K562 (cell line): ENCODE measurements around the gene MAB21L4. TPM values are rescaled to one million over a fixed set of nuclear protein-coding genes. Genes with fewer than 3 reads are reported as not detected.

Source experiments
- ATAC-seq: fragments of 200-7000 bp; cut with Tn5 transposase; 3 replicates; pipeline ENCODE4 v1.9.1; 2020; ENCODE audit warnings: moderate library complexity
- BruUV-seq: library from RNA; stranded (reverse); fragments of 400-500 nt; replicated peaks from 2 replicates; lab custom pipeline; 2021; lab: Mats Ljungman, UMichigan
- CTCF ChIA-PET: fragments of 300-600 bp; formaldehyde crosslinking; extraction: SDS; loops from one replicate; lab custom pipeline; 2021; ENCODE audit warnings: low intra/inter-chr PET ratio; lab: Yijun Ruan, JAX
- POLR2A ChIA-PET: fragments of 300-600, 350-650 bp; sonication (Branson Sonifier 250); formaldehyde crosslinking; extraction: SDS; loops from one replicate; lab custom pipeline; 2021; ENCODE audit warnings: antibody characterized with exemption, inconsistent platforms; lab: Yijun Ruan, JAX
- DNase-seq, 4 experiments: peaks; one replicate each; pipeline versions ENCODE4 v3.0.0 to v3.0.0-alpha.2; 2011 to 2018; ENCODE audit warnings: low spot score in 3 of 4, mixed read lengths in 3 of 4; ENCODE audit errors: extremely low read depth in 1 of 4
- FAIRE-seq: peaks from 2 replicates; lab custom pipeline; 2011; peaks lifted over from hg19 to GRCh38; lab: Jason Lieb, UNC
- H2AFZ ChIP-seq: 2 replicates; pipeline ENCODE4 v1.6.0; 2011; ENCODE audit warnings: low read depth, low read length, control low read depth, inconsistent platforms
- H3K27ac ChIP-seq: fragments of 200-600 bp; 3 replicates; pipeline ENCODE4 v1.8.0; 2011; ENCODE audit warnings: low read depth, mild to moderate bottlenecking, control low read depth, inconsistent platforms, low read length, moderate library complexity, mixed read lengths; ENCODE audit errors: extremely low read depth
- H3K27me3 ChIP-seq, 2 experiments: fragments of 300-600 bp in 1 of 2; 2 replicates in 1 of 2; 3 replicates in 1 of 2; pipeline versions ENCODE4 v1.6.0 to v1.8.0; 2011; ENCODE audit warnings: inconsistent platforms in 2 of 2, low read length in 2 of 2, mild to moderate bottlenecking in 1 of 2, mixed read lengths in 1 of 2, moderate library complexity in 1 of 2; ENCODE audit not compliant: control insufficient read depth in 2 of 2, insufficient read depth in 2 of 2
- H3K36me3 ChIP-seq: fragments of 300-600 bp; 3 replicates; pipeline ENCODE4 v1.8.0; 2011; ENCODE audit warnings: mild to moderate bottlenecking, low read length, inconsistent platforms; ENCODE audit not compliant: control insufficient read depth, insufficient read depth
- H3K4me1 ChIP-seq, 2 experiments: fragments of 200-600 bp in 1 of 2; replicated peaks in 1 of 2; 2 replicates in 1 of 2; 3 replicates in 1 of 2; pipeline versions ENCODE4 v1.5.1 to v1.8.0; 2011; ENCODE audit warnings: inconsistent platforms in 2 of 2, low read length in 2 of 2, mild to moderate bottlenecking in 1 of 2, mixed read lengths in 1 of 2, moderate library complexity in 1 of 2; ENCODE audit not compliant: control insufficient read depth in 2 of 2, insufficient read depth in 2 of 2
- H3K4me2 ChIP-seq: 2 replicates; pipeline ENCODE4 v1.6.1; 2011; ENCODE audit warnings: low read length, control low read depth, inconsistent platforms, mixed read lengths; ENCODE audit not compliant: insufficient read depth
- H3K4me3 ChIP-seq: fragments of 200-600 bp; sonication (generic), shearing (Covaris generic); 2 replicates; pipeline ENCODE4 v1.5.1; 2016; ENCODE audit warnings: control low read depth, inconsistent platforms
- H3K79me2 ChIP-seq: fragments of 200-600 bp; 3 replicates; pipeline ENCODE4 v1.8.0; 2011; ENCODE audit warnings: low read length, inconsistent platforms; ENCODE audit not compliant: control insufficient read depth, insufficient read depth
- H3K9ac ChIP-seq, 2 experiments: 2 replicates each; pipeline versions ENCODE4 v1.6.0 to v1.6.1; 2011; ENCODE audit warnings: low read depth in 2 of 2, low read length in 2 of 2, control low read depth in 1 of 2, inconsistent platforms in 1 of 2, mild to moderate bottlenecking in 1 of 2, mixed read lengths in 1 of 2; ENCODE audit not compliant: insufficient read depth in 1 of 2
- H3K9me1 ChIP-seq: one replicate; pipeline ENCODE4 v1.6.0; 2011; ENCODE audit warnings: inconsistent platforms, mild to moderate bottlenecking, low read length, moderate library complexity; ENCODE audit not compliant: control insufficient read depth, insufficient read depth
- H3K9me3 ChIP-seq: replicated peaks from 2 replicates; pipeline ENCODE4 v1.5.1; 2011; ENCODE audit warnings: low read depth, low read length, inconsistent platforms; ENCODE audit not compliant: control insufficient read depth, insufficient read depth
- H4K20me1 ChIP-seq: replicated peaks from 2 replicates; pipeline ENCODE4 v1.6.1; 2011; ENCODE audit warnings: low read length, inconsistent platforms, mixed read lengths; ENCODE audit not compliant: control insufficient read depth, insufficient read depth
- CREB1 ChIP-seq, 2 experiments: sonication (generic) in 1 of 2; formaldehyde crosslinking in 1 of 2; IDR thresholded peaks; 2 replicates each; pipeline versions ENCODE4 v1.6.1 to v1.8.0; 2012 to 2022; ENCODE audit warnings: inconsistent platforms in 1 of 2, mild to moderate bottlenecking in 1 of 2, missing genetic modification reagents in 1 of 2, moderate library complexity in 1 of 2
- EGR1 ChIP-seq: fragments of 450-650 bp; conservative IDR thresholded peaks from 2 replicates; pipeline ENCODE4 v1.6.1; 2017; ENCODE audit warnings: mild to moderate bottlenecking
- ESRRB ChIP-seq: fragments of 250-450 bp; sonication (Bioruptor Pico); IDR thresholded peaks from 2 replicates; pipeline ENCODE4 v1.5.0; 2020; ENCODE audit warnings: mild to moderate bottlenecking, moderate library complexity, borderline replicate concordance
- POLR2G ChIP-seq: fragments of 200-400 bp; formaldehyde crosslinking; IDR thresholded peaks from 2 replicates; pipeline ENCODE4 v1.6.1; 2017; ENCODE audit warnings: low read depth, mild to moderate bottlenecking, antibody characterized with exemption, low read length, moderate library complexity
- SRSF7 ChIP-seq: fragments of 200-400 bp; formaldehyde crosslinking; optimal IDR thresholded peaks from 2 replicates; pipeline ENCODE3; 2017; ENCODE audit warnings: mild to moderate bottlenecking, low read depth, low read length
- ZNF24 ChIP-seq: fragments of 450-650 bp; IDR thresholded peaks from 2 replicates; pipeline ENCODE4 v1.6.1; 2016
- ZNF764 ChIP-seq: fragments of 250-450 bp; sonication (Bioruptor Pico); IDR thresholded peaks from 2 replicates; pipeline ENCODE4 v1.4.0; 2020; ENCODE audit warnings: low read depth, mild to moderate bottlenecking, moderate library complexity
- WGBS: fragments of 100-300 bp; shearing (Covaris generic); methylation state at CpG from one replicate; pipeline ENCODE4 v1.1.6; 2016; ENCODE audit warnings: low coverage, mixed read lengths; ENCODE audit not compliant: insufficient coverage; ENCODE audit errors: missing lambda C conversion rate; 5-methylcytosine and 5-hydroxymethylcytosine counted together
- in situ Hi-C: fragments of 300-500 bp; cut with MboI; formaldehyde crosslinking; loops from 4 replicates; pipeline ENCODE4 v1.15.0; 2018; ENCODE audit warnings: inconsistent platforms, mixed read lengths
- intact Hi-C: fragments of 100-400 bp; cut with micrococcal nuclease; formaldehyde crosslinking; loops from 2 replicates; pipeline ENCODE4 v1.14.2; 2022
- polyA plus RNA-seq, 8 experiments: library from polyadenylated mRNA; depleted of rRNA in 4 of 8; stranded (reverse) in 5 of 8; unstranded in 3 of 8; fragments of >200 nt; fragmentation: Nextera tagmentation in 2 of 8; fragmentation: Illumina TruSeq in 1 of 8; extraction: Ambion mirVana in 2 of 8; extraction: Trizol in 1 of 8; gene quantifications; 2 replicates each; pipeline versions ENCODE4 v1.2.1 to v1.2.3, GENCODE V29; 2011 to 2014; ENCODE audit warnings: inconsistent platforms in 1 of 8, missing spikeins in 1 of 8
- total RNA-seq, 7 experiments: library from RNA; depleted of rRNA in 6 of 7; stranded (reverse); fragments of >200 nt in 6 of 7; fragmentation: Illumina TruSeq in 2 of 7; extraction: Trizol in 2 of 7; gene quantifications; 2 replicates each; pipeline versions ENCODE4 v1.2.1 to v1.2.3, GENCODE V29; 2011 to 2021; ENCODE audit warnings: low replicate concordance in 1 of 7

Gene MAB21L4
- total and polyA plus RNA-seq, 9 of the 15 experiments (the other 6 are each of a cell fraction or from before 2014, with no cell fraction given), result 0.03 TPM; not detected in 8

- no peak overlapping the region for H3K4me3 ChIP-seq
- TF ChIP-seq POLR2G (no peak), EGR1 (no peak), CREB1 (IDR thresholded peaks at IDR 0.05) (no peak), CREB1 (CRISPR knock-in tag; IDR thresholded peaks at IDR 0.05) (no peak), ZNF764 (CRISPR knock-in tag) (no peak), ESRRB (CRISPR knock-in tag) (no peak), ZNF24 (no peak), SRSF7 (no peak)
- ChIA-PET CTCF (interaction anchor here (0.5 kb wide), 1 partner anchor 25 kb away, joined by 3 read pairs; no protein-coding TSS in a partner anchor), POLR2A (no interaction called here)
- H3K27me3 ChIP-seq, result peaks cover 0 to 5% of the 10 kb centered on the region in 2 experiments; a peak in 1 of 5 replicates
- no peaks in the 10 kb centered on the region for H3K79me2 ChIP-seq
- H3K9me1 ChIP-seq, result no peaks in the 10 kb centered on the region
- FAIRE-seq, result no peak
- H3K27ac ChIP-seq, result no peak overlapping the region
- in situ Hi-C loops (no loop called here), intact Hi-C loops (no loop called here)
- no peak for ATAC-seq
- H3K36me3 ChIP-seq, result no peaks in the 10 kb centered on the region
- H3K9me3 ChIP-seq, result no peaks in the 10 kb centered on the region
- no peak overlapping the region for H2AFZ ChIP-seq
- no peak for DNase-seq
- H3K4me2 ChIP-seq, result no peak overlapping the region
- BruUV-seq, result no TSS peak
- no peak overlapping the region for H3K9ac ChIP-seq
- H3K4me1 ChIP-seq, result peaks cover 0 to 9% of the 10 kb centered on the region in 2 experiments; a peak in 2 of 5 replicates
- H4K20me1 ChIP-seq, result no peaks in the 10 kb centered on the region
- WGBS, result 0% methylated on average over 3 of the region's 11 CpGs
Measured at GRCh38 chr2:240850026-240850425, 45.9 kb downstream of the MAB21L4 start.
